ENCODE data around the gene NKTR. TPM values are rescaled to one million over a fixed set of nuclear protein-coding genes. Genes with fewer than 3 reads are reported as not detected.

The NKTR gene
- total RNA-seq, 1 donor from 2014 or later: 70.3 TPM

- no peaks in the 10 kb centered on the region for H3K27me3 ChIP-seq (ENCODE audit: insufficient read depth, low read length)
- no peaks in the 10 kb centered on the region for H3K9me3 ChIP-seq (ENCODE audit: insufficient read depth, low read depth, low read length)
- H3K4me2 ChIP-seq (ENCODE audit: low read length): peak overlapping the region; percentile 97
- H3K27ac ChIP-seq (ENCODE audit: low read depth, low read length): peak overlapping the region; percentile 52
- peaks cover 51% of the 10 kb centered on the region for H3K4me1 ChIP-seq (ENCODE audit: insufficient read depth, low read length)
- H3K36me3 Mint-ChIP-seq (ENCODE audit: low read depth, unreplicated experiment): peaks cover 13% of the 10 kb centered on the region
- H2AFZ ChIP-seq (ENCODE audit: low read depth, low read length): no peak overlapping the region
- peak overlapping the region; percentile 39 for H3K9ac ChIP-seq (ENCODE audit: low read length)
- DNase-seq (ENCODE audit: low read depth): peak; percentile 65
- no peaks in the 10 kb centered on the region for H3K27me3 Mint-ChIP-seq (ENCODE audit: low read depth, unreplicated experiment)
- peak overlapping the region; percentile 75 for H3K4me3 Mint-ChIP-seq (ENCODE audit: unreplicated experiment)
- peaks cover 59% of the 10 kb centered on the region for H4K20me1 ChIP-seq (ENCODE audit: insufficient read depth, low read length)
- H3K4me3 ChIP-seq (ENCODE audit: insufficient read depth, low read depth, low read length): no peak overlapping the region
- H3K9me3 Mint-ChIP-seq (ENCODE audit: unreplicated experiment): no peaks in the 10 kb centered on the region
- H3K4me1 Mint-ChIP-seq (ENCODE audit: low read depth, unreplicated experiment): peaks cover 49% of the 10 kb centered on the region
- peak overlapping the region; percentile 94 for H3K27ac Mint-ChIP-seq (ENCODE audit: unreplicated experiment)
- TF ChIP-seq CTCF (IDR thresholded peaks at IDR 0.05; ENCODE audit: insufficient read depth, low read depth, low read length) (no peak), EZH2 (IDR thresholded peaks at IDR 0.05; ENCODE audit: insufficient read depth, low read length) (no peak)
- FAIRE-seq: peak; percentile 34
- peaks cover 21% of the 10 kb centered on the region for H3K36me3 ChIP-seq (ENCODE audit: insufficient read depth, low read length)
- peaks cover 61% of the 10 kb centered on the region for H3K79me2 ChIP-seq (ENCODE audit: insufficient read depth, low read length)
These were observed 51.0 kb downstream of the NKTR start for GRCh38 chr3:42651248-42652091.

GRCh38 chr3:42652251-42652610 lies 51.7 kb downstream of the NKTR start:
- peaks cover 51% of the 10 kb centered on the region for H3K4me1 ChIP-seq (ENCODE audit: insufficient read depth, low read length)
- no peak overlapping the region for H3K4me3 ChIP-seq (ENCODE audit: insufficient read depth, low read depth, low read length)
- H3K4me2 ChIP-seq (ENCODE audit: low read length): peak overlapping the region; percentile 97
- Mint-ChIP-seq H3K27me3 (ENCODE audit: low read depth, unreplicated experiment) (no peaks in the 10 kb centered on the region), H3K4me1 (ENCODE audit: low read depth, unreplicated experiment) (peaks cover 44% of the 10 kb centered on the region), H3K4me3 (ENCODE audit: unreplicated experiment) (peak overlapping the region; percentile 75), H3K9me3 (ENCODE audit: unreplicated experiment) (no peaks in the 10 kb centered on the region), H3K36me3 (ENCODE audit: low read depth, unreplicated experiment) (peaks cover 9% of the 10 kb centered on the region), H3K27ac (ENCODE audit: unreplicated experiment) (peak overlapping the region; percentile 91)
- H3K79me2 ChIP-seq (ENCODE audit: insufficient read depth, low read length): peaks cover 60% of the 10 kb centered on the region
- H3K9ac ChIP-seq (ENCODE audit: low read length): peak overlapping the region; percentile 39
- FAIRE-seq (no peak), DNase-seq (ENCODE audit: low read depth) (no peak)
- TF ChIP-seq EZH2 (IDR thresholded peaks at IDR 0.05; ENCODE audit: insufficient read depth, low read length) (no peak), CTCF (IDR thresholded peaks at IDR 0.05; ENCODE audit: insufficient read depth, low read depth, low read length) (no peak)
- no peaks in the 10 kb centered on the region for H3K27me3 ChIP-seq (ENCODE audit: insufficient read depth, low read length)
- H3K9me3 ChIP-seq (ENCODE audit: insufficient read depth, low read depth, low read length): no peaks in the 10 kb centered on the region
- H3K36me3 ChIP-seq (ENCODE audit: insufficient read depth, low read length): peaks cover 15% of the 10 kb centered on the region
- H2AFZ ChIP-seq (ENCODE audit: low read depth, low read length): peak overlapping the region; percentile 12
- H4K20me1 ChIP-seq (ENCODE audit: insufficient read depth, low read length): peaks cover 60% of the 10 kb centered on the region
- H3K27ac ChIP-seq (ENCODE audit: low read depth, low read length): peak overlapping the region; percentile 52
